VCaP (cell line): ENCODE data around the gene PSG1.
A peak's percentile ranks its signal among the peaks of the same experiment; 100 is the strongest.
"Not testable (repeated sequence)": the region's sequence is repeated elsewhere in the genome, so short reads cannot be mapped to it uniquely, and the experiment has no call there.

Experiments used
- H3K27ac ChIP-seq: fragments of 450-650 bp; 2 replicates; pipeline ENCODE4 v1.5.1; 2017
- TF ChIP-seq, protein P1 (sequence below): fragments of 450-650 bp; conservative IDR thresholded peaks from 2 replicates; pipeline ENCODE4 v1.5.1; 2017; ENCODE audit warnings: mild to moderate bottlenecking, moderate library complexity

Gene PSG1

DNA sequence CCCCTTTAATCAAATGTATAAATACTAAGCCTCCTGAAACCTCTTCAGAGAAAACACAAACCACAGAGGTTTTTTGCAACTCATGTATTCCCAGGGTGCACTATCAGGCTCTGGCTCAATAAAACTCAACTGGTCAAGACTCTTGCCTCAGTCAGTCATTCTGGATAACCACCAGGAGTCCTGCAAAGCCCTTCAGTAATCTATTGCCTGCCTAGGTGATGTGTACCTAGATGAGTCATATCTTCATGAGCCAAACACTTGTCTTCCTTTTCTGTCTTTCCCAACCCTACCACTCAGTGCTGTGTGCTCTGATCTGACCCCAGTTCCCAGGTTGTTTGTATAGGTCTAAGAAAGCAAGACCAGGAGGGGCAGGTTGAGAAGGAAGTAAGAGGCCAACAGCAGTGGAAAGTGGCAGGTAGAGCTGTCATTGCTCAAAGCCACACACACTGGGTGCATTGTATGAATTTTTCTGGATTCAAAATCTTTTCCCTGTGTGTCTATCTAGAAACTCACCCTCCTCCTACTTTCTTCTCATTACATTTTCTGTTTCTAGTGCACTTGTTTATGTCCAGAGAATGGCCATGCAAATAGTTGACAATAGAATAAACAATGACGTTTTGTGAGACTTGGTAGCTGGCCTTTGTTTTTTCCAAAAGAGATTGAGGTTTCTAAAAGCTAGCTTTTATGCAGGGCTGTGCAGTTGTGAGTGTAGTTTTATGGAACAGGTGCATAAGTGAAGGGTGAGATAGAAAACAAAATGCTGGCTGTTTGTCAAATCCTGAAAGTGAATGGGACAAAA, 48.1 kb downstream of the PSG1 start:
- TF ChIP-seq, protein P1, sequence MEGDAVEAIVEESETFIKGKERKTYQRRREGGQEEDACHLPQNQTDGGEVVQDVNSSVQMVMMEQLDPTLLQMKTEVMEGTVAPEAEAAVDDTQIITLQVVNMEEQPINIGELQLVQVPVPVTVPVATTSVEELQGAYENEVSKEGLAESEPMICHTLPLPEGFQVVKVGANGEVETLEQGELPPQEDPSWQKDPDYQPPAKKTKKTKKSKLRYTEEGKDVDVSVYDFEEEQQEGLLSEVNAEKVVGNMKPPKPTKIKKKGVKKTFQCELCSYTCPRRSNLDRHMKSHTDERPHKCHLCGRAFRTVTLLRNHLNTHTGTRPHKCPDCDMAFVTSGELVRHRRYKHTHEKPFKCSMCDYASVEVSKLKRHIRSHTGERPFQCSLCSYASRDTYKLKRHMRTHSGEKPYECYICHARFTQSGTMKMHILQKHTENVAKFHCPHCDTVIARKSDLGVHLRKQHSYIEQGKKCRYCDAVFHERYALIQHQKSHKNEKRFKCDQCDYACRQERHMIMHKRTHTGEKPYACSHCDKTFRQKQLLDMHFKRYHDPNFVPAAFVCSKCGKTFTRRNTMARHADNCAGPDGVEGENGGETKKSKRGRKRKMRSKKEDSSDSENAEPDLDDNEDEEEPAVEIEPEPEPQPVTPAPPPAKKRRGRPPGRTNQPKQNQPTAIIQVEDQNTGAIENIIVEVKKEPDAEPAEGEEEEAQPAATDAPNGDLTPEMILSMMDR = no peak
- H3K27ac ChIP-seq = no peak overlapping the region

DNA sequence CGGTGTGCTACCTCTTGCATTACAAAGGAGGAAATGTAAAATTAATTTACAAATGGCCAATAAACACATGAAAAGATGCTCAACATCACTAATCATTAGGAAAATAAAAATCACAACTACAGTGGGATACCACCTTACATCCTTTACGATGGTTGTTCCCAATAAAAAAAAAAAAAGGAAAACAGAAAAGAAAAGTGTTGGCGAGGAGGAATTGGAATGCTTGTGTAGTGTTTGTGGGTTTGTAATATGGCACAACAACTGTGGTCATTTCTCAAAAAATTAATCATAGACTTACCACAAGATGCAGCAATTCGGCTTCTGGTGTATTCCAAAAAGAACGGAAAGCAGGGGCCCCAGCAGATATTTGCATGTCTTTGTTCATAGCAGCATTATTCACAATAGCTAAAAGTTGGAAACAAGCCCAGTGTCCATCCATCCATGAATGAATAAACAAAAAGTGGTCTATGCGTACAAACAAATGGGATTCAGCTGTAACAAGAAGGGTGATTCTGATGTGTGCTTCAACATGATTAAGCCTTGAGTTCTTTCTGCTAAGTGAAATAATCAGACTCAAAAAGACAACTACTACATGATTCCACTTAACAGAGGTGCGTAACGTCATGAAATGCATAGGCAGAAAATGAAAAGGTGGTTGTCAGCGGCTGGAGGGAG, 58.1 kb downstream of the PSG1 start:
- H3K27ac ChIP-seq = peak overlapping the region; percentile 36

DNA sequence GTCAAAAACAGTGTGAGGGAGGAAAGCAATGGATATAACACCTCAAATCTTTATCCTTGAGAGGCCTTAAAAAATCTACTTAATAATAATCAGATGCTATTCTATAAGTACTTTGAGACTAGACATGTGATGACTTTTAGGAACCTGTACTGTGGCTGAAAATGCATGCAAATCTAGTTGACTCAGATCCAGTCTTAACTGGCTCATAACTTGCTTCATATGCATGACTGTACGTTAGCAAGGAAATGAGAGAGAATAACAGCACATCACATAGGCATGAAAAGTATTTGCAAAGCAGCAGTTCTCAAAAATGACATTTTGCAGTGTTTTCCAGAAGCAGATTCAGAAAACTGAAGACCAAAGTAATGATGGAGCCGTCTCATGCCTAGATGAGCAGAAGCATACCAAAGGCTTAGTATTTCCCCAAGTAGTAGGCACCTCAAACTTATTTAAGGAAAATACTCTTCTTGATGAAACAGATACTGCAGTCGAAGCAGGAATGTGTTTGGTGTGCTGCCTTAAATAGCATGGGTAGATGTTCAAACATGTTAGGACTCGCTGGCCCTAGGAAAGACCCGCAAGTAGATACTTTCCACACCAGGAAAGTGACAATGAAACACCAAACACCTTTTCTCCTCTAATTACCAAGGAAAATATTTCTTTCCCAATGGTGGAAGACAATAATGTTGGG, 59.4 kb downstream of the PSG1 start:
- H3K27ac ChIP-seq = not testable (repeated sequence)

DNA sequence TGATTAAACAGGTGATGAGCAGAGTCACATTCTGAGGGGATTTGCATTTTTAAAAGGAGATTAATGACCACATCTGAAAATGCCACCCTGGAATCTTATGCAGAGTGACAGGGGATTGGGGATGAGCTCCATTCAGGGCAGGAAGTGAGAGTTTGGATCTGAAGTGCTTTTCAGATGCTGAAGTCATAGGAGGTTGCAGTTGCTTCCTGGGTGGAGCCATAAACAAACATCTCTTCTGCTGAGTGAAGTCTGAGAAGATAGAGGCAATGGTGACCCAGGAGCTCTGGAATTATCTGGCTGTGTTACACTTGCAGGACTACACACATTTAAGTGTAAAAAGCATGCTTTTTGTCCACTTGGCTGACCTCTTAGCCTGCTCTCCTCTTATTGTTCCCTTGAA, 62.6 kb downstream of the PSG1 start:
- TF ChIP-seq, protein P1 = no peak
- H3K27ac ChIP-seq = no peak overlapping the region
